GM19351 (cell line): Measurements from ENCODE around the gene AKAP4.

ENCODE experiments used
- ATAC-seq: cut with Tn5 transposase; IDR thresholded peaks from one replicate; pipeline ENCODE4 v1.9.1; 2021; ENCODE audit warnings: mild to moderate bottlenecking, moderate library complexity; ENCODE audit not compliant: unreplicated experiment

AKAP4 gene

GRCh38 chrX:50200907-50201306 lies at the start of gene AKAP4:
Gene AKAP4, minus strand, starts transcription at chrX:50201007. Its CDS starts 118 bp downstream, at chrX:50200889.
- no peak for ATAC-seq

GRCh38 chrX:50211510-50211909 lies 10.7 kb upstream of the AKAP4 start:
- ATAC-seq = peak; percentile 68

- ATAC-seq = no peak
Measured at GRCh38 chrX:50206753-50207152, 5.9 kb upstream of the AKAP4 start.

- peak; percentile 98 for ATAC-seq
Measured at GRCh38 chrX:50204364-50204899, 3.6 kb upstream of the AKAP4 start, which contains the start of gene CCNB3. Gene CCNB3, plus strand, starts transcription at chrX:50204765. Its CDS starts 80,399 bp downstream, at chrX:50285164.

GRCh38 chrX:50202539-50202938 lies 1.7 kb upstream of the AKAP4 start:
- ATAC-seq = no peak

- no peak for ATAC-seq
Measured at GRCh38 chrX:50198348-50198747, 2.5 kb downstream of the AKAP4 start.

GRCh38 chrX:50188859-50189600 lies 11.8 kb downstream of the AKAP4 start:
- ATAC-seq = no peak

- ATAC-seq = no peak
Measured at GRCh38 chrX:50183891-50184290, 16.9 kb downstream of the AKAP4 start.

- ATAC-seq = no peak
Measured at GRCh38 chrX:50180073-50180940, 20.5 kb downstream of the AKAP4 start.

- no peak for ATAC-seq
Measured at GRCh38 chrX:50169717-50170116, 31.1 kb downstream of the AKAP4 start.

- peak; percentile 74 for ATAC-seq
Measured at GRCh38 chrX:50168241-50168687, 32.5 kb downstream of the AKAP4 start.

- ATAC-seq = no peak
Measured at GRCh38 chrX:50167366-50167765, 33.4 kb downstream of the AKAP4 start.

- ATAC-seq = no peak
Measured at GRCh38 chrX:50165727-50166126, 35.1 kb downstream of the AKAP4 start.

GRCh38 chrX:50161127-50161526 lies 39.7 kb downstream of the AKAP4 start:
- no peak for ATAC-seq

- no peak for ATAC-seq
Measured at GRCh38 chrX:50158593-50158992, 42.2 kb downstream of the AKAP4 start.

- ATAC-seq = no peak
Measured at GRCh38 chrX:50157545-50158135, 43.2 kb downstream of the AKAP4 start.

GRCh38 chrX:50154429-50154828 lies 46.4 kb downstream of the AKAP4 start:
- no peak for ATAC-seq

- ATAC-seq = no peak
Measured at GRCh38 chrX:50152456-50152855, 48.4 kb downstream of the AKAP4 start.

GRCh38 chrX:50147972-50148371 lies 52.8 kb downstream of the AKAP4 start:
- no peak for ATAC-seq
